DOHH2 (cell line): ENCODE results near the gene SRCAP.

Experiments used
- EZH2phosphoT487 ChIP-seq: fragments of 200-600 bp; sonication (generic); IDR thresholded peaks from 2 replicates; pipeline ENCODE4 v1.6.1; 2017; ENCODE audit warnings: borderline replicate concordance, mild to moderate bottlenecking, antibody characterized with exemption, low read length, moderate library complexity, mixed read lengths
- TF ChIP-seq, protein P1 (sequence below): fragments of 200-600 bp; sonication (generic); IDR thresholded peaks from one replicate; pipeline ENCODE4 v1.5.1; 2014; ENCODE audit warnings: antibody characterized with exemption, mild to moderate bottlenecking, low read depth, low read length; ENCODE audit not compliant: poor library complexity, severe bottlenecking

DNA sequence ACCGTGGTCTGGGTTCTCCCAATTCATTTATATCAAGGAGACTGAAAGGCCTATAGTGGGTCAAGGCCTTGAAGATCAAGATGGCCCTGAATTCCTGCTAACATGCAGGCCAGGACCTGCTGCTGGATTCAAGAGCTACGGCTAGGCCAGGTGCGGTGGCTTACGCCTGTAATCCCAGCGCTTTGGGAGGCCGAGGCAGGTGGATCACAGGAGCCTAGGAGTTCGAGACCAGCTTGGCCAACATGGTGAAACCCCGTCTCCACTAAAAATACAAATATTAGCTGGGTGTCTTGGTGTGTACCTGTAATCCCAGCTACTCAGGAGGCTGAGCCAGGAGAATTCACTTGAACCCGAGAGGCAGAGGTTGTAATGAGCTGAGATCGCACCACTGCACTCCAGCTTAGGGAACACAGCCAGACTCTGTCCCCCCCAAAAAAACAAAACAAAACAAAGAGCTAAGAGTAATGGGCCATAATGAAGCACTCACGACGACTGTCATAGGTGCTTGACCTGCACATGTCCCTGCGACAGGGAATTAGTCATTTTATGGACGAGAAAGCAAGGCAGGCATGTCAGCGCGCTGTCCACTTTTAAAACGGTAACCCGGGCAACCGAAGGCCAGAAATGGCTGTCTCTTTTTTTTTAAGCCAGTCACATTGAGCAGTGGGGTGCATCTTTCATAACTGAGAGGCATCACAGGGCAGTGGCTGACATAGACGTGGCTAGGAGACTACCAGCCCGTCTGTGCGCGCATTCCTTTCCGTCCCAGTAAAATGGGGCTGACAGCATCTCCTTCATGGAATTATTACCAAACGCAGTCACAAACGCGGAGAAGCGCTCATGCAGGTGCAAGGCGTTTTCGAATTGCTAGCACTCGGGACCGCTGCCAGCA is 41.8 kb upstream of the SRCAP start:
- TF ChIP-seq, protein P1, sequence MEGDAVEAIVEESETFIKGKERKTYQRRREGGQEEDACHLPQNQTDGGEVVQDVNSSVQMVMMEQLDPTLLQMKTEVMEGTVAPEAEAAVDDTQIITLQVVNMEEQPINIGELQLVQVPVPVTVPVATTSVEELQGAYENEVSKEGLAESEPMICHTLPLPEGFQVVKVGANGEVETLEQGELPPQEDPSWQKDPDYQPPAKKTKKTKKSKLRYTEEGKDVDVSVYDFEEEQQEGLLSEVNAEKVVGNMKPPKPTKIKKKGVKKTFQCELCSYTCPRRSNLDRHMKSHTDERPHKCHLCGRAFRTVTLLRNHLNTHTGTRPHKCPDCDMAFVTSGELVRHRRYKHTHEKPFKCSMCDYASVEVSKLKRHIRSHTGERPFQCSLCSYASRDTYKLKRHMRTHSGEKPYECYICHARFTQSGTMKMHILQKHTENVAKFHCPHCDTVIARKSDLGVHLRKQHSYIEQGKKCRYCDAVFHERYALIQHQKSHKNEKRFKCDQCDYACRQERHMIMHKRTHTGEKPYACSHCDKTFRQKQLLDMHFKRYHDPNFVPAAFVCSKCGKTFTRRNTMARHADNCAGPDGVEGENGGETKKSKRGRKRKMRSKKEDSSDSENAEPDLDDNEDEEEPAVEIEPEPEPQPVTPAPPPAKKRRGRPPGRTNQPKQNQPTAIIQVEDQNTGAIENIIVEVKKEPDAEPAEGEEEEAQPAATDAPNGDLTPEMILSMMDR: no peak
- no peak for TF ChIP-seq EZH2phosphoT487
